NCI-H345 treated with DMSO at 0.1 percent for 48 hours (cell line): ENCODE data around the gene VPS29.
"Not testable (repeated sequence)": the region's sequence is repeated elsewhere in the genome, so short reads cannot be mapped to it uniquely, and the experiment has no call there.

Experiments used
- DNase-seq: peaks from one replicate; lab custom pipeline; 2025; ENCODE audit not compliant: unreplicated experiment; lab: John Stamatoyannopoulos, UW

VPS29 gene

DNA sequence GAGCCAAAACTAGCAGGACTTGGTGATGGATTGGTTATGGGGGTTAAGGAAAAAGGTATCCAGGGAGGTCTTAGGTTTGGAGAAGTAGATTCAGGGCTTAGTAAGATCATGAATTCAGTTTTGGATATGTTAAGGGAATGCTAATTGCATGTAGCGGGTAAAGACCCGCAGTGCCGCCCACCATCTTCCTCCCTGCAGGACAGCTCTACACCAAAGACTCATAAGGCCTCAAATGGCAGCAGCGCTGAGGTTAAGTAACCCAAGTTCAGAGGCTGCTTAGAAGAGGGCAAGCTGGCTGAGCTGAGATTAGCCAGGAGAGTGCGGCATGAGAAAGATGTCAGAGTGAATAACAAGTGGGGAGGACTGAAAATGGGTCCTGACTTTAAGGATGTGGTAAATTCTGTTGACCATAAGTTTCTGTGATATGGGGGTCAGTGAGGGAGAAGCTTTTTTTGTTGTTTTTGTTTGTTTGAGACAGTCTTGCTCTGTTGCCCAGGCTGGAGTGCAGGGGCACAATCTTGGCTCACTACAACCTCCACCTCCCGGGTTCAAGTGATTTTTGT is 26.4 kb upstream of the VPS29 start:
- DNase-seq: no peak

DNA sequence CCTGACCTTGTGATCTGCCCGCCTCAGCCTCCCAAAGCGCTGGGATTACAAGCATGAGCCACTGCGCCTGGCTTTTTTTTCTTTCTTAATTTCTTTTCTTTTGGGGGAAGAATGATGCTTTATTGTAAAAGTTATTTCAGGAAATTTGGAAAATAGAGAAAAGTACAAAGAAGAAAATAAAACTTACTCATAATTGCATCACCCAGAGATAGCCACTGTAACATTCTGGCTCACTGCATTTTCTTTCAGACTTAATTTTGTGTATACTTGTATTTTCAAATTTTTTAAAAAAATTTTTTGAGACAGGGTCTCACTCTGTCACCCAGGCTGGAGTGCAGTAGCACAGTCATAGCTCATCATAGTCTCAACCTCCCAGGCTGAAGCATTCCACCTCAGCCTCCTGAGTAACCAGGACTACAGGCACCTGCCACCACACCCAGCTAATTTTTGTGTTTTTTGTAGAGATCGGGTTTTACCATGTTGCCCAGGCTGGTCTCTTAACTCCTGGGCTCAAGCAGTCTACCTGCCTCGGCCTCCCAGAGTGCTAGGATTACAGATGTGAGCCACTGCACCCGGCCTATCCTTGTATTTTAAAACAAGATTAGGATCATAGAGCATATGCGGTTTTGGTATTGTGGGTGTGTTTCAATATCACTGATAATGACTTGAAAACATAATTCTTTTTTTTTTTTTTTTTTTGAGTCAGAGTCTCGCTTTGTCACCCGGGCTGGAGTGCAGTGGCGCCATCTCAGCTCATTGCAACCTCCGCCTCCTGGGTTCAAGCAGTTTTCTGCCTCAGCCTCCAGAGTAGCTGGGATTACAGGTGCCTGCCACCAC is 19.2 kb upstream of the VPS29 start:
- not testable (repeated sequence) for DNase-seq

DNA sequence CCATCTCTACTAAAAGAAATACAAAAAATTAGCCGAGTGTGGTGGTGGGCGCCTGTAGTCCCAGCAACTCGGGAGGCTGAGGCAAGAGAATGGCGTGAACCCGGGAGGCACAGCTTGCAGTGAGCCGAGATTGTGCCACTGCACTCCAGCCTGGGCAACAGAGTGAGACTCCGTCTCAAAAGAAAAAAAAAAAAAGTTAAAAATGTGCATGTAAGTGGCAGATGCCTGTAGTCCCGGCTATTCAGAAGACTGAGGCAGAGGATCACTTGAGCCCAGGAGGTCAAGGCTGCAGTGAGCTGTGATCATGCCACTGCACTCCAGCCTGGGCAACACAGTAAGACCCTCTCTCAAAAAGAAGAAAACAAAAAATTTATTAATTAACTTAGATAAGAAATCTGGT is 16.1 kb upstream of the VPS29 start:
- DNase-seq: not testable (repeated sequence)

DNA sequence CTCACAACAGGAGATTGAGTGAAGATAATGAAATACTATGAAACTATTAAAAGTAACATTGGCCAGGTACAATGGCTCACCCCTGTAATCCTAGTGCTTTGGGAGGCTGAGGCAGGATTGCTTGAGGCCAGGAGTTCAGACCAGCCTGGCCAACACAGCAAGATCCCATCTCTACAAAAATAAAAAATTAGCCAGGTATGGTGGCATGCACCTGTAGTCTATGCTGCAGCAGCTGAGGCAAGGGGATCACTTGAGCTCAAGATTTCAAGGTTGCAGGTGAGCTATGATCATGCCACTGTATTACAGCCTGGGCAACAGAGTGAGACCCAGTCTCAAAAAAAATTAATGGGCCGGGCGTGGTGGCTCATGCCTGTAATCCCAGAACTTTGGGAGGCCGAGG is 15.1 kb upstream of the VPS29 start:
- no peak for DNase-seq

DNA sequence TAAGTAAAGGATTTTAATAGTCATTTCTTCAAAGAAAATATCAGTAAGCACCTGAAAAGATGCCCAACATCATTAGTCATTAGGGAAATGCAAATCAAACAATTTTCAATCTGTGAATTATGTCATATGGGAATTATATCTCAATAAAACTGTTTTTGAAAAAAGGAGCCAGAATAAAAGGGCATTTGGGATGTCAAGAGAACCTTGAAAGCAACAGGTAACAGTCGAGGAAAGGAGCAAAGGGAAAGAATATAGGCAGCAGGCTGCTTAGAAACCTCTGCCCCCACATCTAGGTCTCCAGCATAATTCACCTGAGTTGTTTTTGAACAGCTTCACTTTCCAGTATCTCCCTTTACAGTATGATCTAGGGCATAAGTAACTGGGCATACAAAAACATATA is 12.5 kb upstream of the VPS29 start:
- DNase-seq: no peak

DNA sequence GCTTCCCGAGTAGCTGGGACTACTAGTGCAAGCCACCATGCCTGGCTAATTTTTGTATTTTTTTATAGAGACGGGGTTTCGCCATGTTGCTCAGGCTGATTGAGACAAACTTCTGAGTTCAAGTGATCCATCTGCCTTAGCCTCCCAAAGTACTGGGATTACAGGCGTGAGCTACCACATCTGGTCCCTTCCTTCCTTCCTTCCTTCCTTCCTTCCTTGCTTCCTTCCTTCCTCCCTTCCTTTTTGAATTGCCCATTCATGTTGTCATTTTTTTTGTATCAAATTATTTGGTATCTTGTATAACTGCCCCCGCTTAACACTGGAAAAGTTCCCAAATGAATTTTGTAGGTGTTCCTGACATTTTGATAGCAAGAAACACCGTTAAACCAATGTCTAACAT is 11.9 kb upstream of the VPS29 start:
- DNase-seq: no peak

DNA sequence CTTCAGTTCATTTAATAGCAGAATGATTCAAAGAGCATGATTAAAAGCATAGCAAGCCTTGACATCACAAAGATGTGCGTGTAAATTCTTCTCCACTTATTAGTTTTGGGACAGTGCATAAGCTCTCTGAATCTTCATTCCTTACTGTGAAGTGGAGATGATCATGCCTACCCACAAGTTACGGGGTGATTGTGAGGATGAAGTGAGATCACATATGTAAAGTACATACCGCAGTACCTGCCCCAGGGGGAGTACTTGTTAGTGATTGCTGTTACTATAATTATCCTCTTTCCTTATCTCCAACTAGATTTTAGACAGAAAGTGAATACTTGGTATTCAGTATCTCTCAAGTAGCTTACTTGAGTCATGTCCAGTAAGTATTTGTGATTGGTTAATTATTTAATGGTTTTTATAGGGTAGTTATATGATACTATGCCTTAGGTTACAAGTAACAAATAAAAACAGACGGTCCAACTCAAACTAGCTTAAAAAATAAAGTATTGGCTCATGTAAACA is 6.2 kb upstream of the VPS29 start:
- no peak for DNase-seq

DNA sequence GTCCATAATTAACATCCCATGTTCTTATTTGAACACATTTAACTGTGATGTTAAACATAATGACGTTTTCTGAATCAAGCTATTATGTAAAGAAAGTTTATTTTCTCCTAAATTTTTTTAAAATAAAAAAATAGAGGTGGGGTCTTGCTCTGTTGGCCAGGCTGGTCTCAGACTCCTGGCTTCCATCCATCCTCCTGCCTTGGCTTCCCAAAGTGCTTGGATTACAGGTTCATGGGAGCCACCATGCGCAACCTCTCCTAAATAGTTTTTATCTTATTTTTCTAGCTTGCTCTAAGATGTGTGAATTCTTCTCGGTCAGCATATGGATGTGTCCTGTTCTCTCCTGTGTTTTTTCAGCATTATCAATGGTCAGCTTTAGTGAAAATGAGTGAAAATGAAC is 3.4 kb upstream of the VPS29 start:
- DNase-seq: no peak

DNA sequence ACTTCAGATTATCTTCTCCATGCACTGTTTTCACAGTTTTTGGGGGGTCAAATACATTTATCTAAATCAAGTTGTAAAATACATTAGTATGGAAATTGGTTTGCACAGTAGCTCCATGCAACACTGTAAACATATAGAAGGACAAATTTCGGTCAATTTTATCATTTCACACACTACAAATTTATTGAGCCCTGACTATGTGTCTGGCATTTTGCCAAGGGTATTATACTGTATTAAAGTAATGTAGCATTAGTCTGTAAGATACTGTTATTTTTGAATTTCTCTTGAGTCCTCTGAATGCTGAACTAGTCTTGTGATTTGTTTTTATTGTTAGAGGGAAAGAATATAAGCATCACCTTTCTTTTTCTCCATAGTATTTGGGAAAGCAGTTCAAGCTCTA is 1.5 kb upstream of the VPS29 start:
- no peak for DNase-seq

DNA sequence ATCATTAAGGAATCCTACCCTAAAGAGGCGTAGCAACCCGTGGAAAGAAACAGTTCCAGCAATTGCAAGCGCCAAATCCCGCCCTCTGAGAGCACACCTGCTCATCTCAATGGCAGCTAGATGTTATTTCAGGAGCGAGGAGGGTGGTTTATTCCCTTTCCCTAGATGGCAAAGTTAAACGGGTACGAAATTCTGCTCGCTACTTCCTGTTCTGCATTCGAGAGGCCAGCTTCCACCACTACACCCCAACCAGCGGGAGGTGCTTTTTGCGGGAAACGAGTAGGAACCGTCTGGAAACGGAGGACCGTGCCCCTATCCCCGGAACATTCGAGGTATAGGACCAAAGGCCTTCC is 536 bp downstream of the VPS29 start:
- peak; percentile 31 for DNase-seq

DNA sequence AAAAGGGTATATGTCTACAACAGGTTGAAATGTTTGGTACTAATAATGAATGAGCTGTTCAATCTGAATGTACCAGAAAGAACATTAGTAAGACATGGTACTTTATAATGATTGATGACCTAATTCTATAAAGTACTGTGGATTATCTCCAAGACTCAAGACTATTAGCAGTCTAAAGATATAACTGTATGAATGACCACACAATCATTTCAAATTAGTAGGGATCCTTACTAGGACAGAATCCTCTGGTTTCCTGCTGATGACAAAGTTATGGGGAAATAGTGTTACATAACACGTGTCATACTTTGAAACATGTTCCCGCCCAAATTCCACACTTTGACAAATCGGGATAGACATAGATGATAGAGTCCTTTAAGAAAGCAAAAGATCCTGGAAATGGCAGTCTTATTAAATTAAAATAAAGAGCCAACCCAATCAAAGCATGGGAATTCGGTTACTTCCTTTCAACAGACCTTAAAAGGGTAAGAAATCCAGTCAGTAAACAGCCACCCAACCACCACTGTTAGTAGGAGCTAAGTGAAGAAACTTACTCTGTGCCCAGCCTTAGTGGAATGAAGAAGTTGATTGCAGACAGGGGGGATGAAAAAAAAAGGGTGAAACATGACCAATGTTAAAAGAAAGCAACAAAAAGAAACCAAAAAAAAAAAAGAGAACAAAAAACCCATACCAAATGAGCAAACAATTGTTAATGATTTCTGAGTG is 2.8 kb downstream of the VPS29 start:
- no peak for DNase-seq

DNA sequence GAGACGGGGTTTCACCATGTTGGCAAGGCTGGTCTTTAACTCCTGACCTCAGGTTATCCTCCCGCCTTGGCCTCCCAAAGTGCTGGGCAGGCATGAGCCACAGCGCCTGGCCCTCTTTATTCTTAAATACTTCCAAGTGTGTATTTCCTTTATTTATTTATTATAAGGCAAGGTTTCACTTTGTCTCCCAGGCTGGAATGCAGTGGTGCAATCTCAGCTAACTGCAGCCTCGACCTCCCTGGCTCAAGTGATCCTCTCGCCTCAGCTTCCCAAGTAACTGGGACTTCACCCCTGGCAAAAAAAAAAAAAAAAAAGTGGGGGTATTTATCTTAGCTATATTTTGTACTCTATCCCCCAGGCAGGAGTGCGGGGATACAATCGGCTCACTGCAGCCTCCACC is 26.5 kb downstream of the VPS29 start:
- DNase-seq: no peak

DNA sequence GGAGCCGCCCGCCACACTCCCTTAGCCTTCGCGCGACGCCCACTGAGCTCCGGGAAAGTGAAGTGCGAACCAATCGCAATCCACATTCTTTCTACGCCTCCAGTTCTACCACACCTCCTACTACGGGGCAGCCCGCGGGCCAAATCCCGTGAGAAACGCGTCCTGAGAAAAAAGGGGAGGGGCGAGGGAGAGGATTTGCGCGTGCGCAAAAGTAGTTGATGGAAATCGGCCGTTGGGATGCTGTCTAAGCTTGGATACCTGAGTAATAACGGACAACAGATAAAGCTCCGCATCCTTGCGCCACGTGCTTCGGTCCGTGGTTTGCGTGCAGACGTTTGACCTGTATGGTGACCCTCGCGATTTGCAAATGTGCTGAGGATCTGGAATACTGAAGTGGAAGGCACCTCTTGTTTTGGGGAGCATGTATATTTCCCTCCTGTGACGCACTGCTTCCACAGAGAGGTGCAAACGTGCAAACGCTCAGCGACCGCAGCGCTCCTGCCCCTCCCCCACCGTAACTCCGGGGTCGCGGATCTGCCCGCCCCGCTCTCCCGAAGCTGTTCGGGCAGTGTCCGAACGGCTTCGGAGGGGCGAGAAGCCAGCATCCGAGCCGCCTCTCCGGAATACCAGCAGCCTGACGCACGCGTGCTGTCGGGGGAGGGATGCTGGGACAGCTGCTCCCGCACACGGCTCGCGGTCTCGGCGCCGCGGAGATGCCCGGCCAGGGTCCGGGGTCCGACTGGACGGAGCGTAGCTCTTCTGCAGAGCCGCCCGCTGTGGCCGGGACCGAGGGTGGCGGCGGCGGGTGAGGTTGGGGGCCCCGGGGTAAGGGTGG is 33.5 kb downstream of the VPS29 start, which contains the start of the genes FAM216A and GPN3:
FAM216A (plus strand) TSS at position 632 of the 835 bp plus-strand sequence; CDS start at position 663, 31 bp downstream.
GPN3 (minus strand) TSS at position 44 of the 835 bp plus-strand sequence. CDS start 54 bp downstream, outside the sequence.
- DNase-seq: peak; percentile 97

DNA sequence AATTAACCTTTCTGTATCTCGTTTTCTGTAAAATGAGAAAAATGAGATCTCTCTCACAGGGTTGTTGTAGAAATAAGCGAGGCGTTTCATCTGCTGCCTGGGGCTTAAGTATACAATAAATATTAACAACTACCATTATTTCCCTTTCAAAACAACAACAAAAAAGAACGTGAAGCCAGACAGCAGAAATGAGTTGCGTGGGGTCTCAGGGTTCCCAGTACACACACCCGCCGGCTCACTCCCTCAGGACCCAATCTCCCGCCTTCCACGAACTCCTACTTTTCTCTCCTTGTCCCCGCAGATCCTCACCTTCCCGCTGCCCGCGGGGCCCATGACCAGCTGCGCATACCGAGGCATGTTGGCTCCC is 34.1 kb downstream of the VPS29 start:
- DNase-seq: no peak

DNA sequence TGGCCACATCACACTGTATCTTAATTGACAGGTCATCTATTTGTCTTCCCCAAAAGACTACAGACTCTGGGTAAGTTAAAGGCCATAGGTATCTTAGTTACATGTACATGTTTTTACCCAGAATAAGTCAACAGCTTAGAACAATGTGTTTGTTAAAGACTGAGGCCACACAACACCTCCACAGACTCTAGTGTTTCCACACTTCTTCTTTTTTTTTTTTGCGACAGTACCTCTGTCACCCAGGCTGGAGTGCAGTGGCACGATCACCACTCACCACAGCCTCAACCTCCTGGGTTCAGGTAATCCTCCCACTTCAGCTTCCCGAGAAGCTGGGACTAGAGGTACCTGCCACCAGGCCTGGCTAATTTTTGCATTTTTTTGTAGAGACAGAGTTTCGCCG is 35.1 kb downstream of the VPS29 start:
- DNase-seq: no peak

DNA sequence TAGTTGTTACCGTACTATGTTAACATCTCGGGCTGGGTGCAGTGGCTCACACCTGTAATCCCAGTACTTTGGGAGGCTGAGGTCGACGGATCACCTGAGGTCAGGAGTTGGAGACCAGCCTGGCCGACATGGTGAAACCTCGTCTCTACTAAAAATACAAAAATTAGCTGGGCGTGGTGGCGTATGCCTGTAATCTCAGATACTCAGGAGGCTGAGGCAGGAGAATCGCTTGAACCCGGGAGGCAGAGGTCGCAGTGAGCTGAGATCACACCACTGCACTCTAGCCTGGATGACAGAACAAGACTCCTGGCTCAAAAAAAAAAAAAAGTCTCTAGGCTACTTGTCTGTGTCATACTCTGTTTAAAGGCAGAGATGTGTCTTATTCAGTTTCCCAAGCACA is 36.1 kb downstream of the VPS29 start:
- not testable (repeated sequence) for DNase-seq

DNA sequence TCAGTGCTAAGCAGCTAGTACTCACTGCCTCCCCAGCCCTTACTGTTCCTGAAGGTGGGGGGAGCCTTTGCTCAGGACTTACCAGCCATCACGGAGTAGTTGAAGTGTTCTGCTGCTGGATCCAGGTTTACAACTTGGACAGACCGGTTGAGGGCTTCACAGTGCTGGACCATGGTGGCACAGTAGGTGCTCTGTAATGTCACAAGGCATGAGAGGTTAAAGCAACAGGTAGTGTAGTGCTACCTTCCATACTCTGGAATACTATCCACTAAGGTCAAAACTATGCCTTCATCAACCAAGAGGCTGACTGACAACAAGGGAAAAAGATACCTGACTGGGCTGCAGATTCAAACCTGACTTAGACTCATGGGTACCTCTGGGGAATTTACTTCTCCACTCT is 36.9 kb downstream of the VPS29 start:
- DNase-seq: no peak

DNA sequence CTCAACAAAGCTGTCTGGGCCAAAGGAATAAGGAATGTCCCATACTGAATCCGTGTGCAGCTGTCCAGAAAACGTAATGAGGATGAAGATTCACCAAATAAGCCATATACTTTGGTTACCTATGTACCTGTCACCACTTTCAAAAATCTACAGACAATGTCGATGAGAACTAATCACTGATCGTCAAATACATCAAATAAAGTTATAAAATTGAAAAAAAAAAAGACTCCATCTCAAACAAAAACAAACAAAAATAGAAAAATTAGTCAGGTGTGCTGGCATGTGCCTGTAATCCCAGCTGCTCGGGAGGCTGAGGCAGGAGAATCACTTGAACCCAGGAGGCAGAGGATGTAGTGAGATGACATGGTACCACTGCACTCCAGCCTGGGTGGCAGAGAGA is 40.7 kb downstream of the VPS29 start:
- DNase-seq: not testable (repeated sequence)

DNA sequence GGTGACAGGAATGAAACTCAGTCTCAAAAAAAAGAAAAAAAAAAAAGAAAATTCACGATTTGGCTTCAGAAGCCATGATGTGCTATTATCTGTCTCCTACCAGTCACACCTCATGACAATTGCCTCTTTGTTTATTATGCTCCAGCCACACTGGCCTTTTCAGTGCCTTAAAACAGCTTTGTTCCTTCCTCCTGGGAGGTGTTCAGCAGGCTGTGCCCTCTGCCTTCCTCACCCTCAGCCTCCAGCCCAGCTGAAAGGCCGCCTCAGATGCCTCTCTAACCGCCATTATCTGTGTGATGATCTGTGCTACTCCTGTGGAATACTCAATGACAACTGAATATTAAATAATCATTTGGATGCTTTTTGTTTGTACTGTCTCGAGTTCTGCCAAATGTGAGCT is 43.2 kb downstream of the VPS29 start:
- DNase-seq: no peak

DNA sequence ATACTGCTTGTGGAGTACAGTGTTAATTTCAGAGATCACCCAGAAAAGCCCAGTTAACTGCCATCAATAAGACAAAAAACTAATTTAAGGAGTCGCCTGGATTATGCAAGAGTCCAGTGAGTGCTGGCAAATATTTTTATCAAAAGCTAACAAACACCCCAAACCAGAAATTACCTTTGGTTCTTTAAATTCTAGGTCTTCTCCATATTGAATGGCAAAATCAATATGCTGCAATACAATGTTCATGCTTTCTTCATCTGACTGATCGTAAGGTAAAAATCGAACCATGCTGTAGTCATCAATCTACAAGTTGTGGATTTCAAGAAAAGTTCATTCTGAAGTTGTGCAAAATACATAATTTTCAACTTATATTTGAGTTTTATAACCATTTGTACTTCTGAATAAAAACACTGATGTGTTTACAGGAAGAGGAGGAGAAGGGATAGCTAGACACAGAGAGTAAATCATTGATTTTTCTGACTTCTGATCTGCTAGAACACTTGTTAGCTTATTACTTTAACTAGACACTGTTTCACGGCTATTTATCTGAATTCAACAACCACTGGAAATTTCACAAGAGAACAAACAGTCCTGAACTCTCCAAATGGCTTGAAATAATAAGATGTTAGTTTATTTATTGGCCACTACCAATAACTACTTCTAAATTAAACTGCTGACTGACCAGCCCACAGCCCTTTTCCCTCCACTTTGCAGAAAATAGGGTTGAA is 48.2 kb downstream of the VPS29 start:
- DNase-seq: no peak
